ENCODE results near the gene CMTM7. TPM values are rescaled to one million over a fixed set of nuclear protein-coding genes. Genes with fewer than 3 reads are reported as not detected.

The CMTM7 gene
- total and polyA plus RNA-seq, 2 of the 8 experiments (the other 6 are each of a cell fraction or from before 2014, with no cell fraction given): 33.3 to 65.8 TPM

- peaks cover 0 to 3% (median 0%) of the 10 kb centered on the region in 4 experiments; a peak in 2 of 8 replicates for H3K36me3 ChIP-seq (ENCODE audit: control insufficient read depth in 2 of 4, insufficient read depth in 4 of 4, low read length in 3 of 4)
- H3K79me1 ChIP-seq (ENCODE audit: low read depth, low read length): no peaks in the 10 kb centered on the region
- no peaks in the 10 kb centered on the region for H3K79me2 ChIP-seq (ENCODE audit: control insufficient read depth in 1 of 2, insufficient read depth in 2 of 2, low read length in 2 of 2)
- 98% methylated on average over 5 of the region's 5 CpGs; no CpG with 5 or more reads in 1 of the 2 experiments for WGBS, 2 experiments (ENCODE audit: extremely low coverage in 1 of 2, insufficient coverage in 1 of 2, insufficient read length in 1 of 2, insufficient replicate concordance in 2 of 2, low coverage in 1 of 2, low lambda C conversion rate in 2 of 2, missing lambda C conversion rate in 1 of 2)
- no peak overlapping the region for H3K23ac ChIP-seq (ENCODE audit: insufficient read length)
- H3K18ac ChIP-seq (ENCODE audit: extremely low read depth, low read length): peak overlapping the region; percentile 96
- peaks cover 11 to 21% (median 16%) of the 10 kb centered on the region in 4 experiments for H3K4me1 ChIP-seq (replicated peaks in 1 of 4; ENCODE audit: control insufficient read depth in 3 of 4, insufficient read depth in 4 of 4, low read length in 3 of 4)
- no peak for DNase-seq (ENCODE audit: low read depth in 1 of 2, low spot score in 2 of 2)
- peak overlapping the region; percentile 7 for H2BK120ac ChIP-seq (replicated peaks; ENCODE audit: low read depth, low read length)
- no peak overlapping the region for H2AFZ ChIP-seq (ENCODE audit: low read length)
- no peaks in the 10 kb centered on the region; the same call in 1 of the 2 replicates for H3K23me2 ChIP-seq (ENCODE audit: low read depth, low read length)
- H3K9ac ChIP-seq (replicated peaks in 1 of 4; ENCODE audit: extremely low read depth in 1 of 4, low read depth in 3 of 4, low read length in 3 of 4): no peak overlapping the region; a peak in 2 of 7 replicates
- H3K27me3 ChIP-seq (replicated peaks in 1 of 4; ENCODE audit: control insufficient read depth in 3 of 4, extremely low read depth in 1 of 4, insufficient read depth in 3 of 4, low read length in 3 of 4): no peaks in the 10 kb centered on the region
- no peaks in the 10 kb centered on the region for H4K20me1 ChIP-seq (replicated peaks in 1 of 2; ENCODE audit: control insufficient read depth in 1 of 2, insufficient read depth in 2 of 2, low read length in 2 of 2)
- peak overlapping the region; percentile 90; the same call in 1 of the 2 replicates for H2AK5ac ChIP-seq (ENCODE audit: low read depth, low read length)
- peak overlapping the region in 1 of 2 experiments; percentile 38; a peak in 3 of 4 replicates for H3K4me2 ChIP-seq (ENCODE audit: insufficient read depth in 1 of 2, low read depth in 2 of 2, low read length in 2 of 2)
- H3K4ac ChIP-seq (replicated peaks; ENCODE audit: insufficient read length, low read depth, low read length): peak overlapping the region; percentile 28
- peak overlapping the region; percentile 62 for H3K27ac ChIP-seq (ENCODE audit: low read depth, low read length)
- no peaks in the 10 kb centered on the region for H3K9me3 ChIP-seq (ENCODE audit: insufficient read depth in 2 of 2, low read depth in 1 of 2, low read length in 1 of 2)
- ChIA-PET CTCF (ENCODE audit: partially characterized antibody) (interaction anchor here (1.2 to 2.6 kb wide), 6 partner anchors 10 to 163 kb away, joined by 3 to 19 read pairs (median 5); no protein-coding TSS in a partner anchor), POLR2A (ENCODE audit: partially characterized antibody) (interaction anchor here (0.9 to 2.0 kb wide), 3 partner anchors 10 to 110 kb away, joined by 3 to 6 read pairs (median 5); no protein-coding TSS in a partner anchor)
- no peak overlapping the region for H3K4me3 ChIP-seq (ENCODE audit: extremely low read depth in 1 of 4, insufficient read depth in 2 of 4, low read depth in 3 of 4, low read length in 4 of 4)
- peak overlapping the region; percentile 2 for H4K5ac ChIP-seq (ENCODE audit: insufficient read length, low read depth, low read length)
- H2BK20ac ChIP-seq (ENCODE audit: low read length): peak overlapping the region; percentile 86
- peak overlapping the region; percentile 97 for H2BK12ac ChIP-seq (ENCODE audit: low read depth, low read length)
- peak overlapping the region; percentile 72; the same call in 1 of the 2 replicates for H2BK15ac ChIP-seq (ENCODE audit: low read length)
- no peak overlapping the region for H3K56ac ChIP-seq (replicated peaks; ENCODE audit: insufficient read length, low read depth, low read length)
- H3K14ac ChIP-seq (ENCODE audit: insufficient read length): no peak overlapping the region
- TF ChIP-seq NANOG (IDR thresholded peaks at IDR 0.05; ENCODE audit: insufficient read depth, low read depth, low read length, poor library complexity, severe bottlenecking) (no peak), JUND (IDR thresholded peaks at IDR 0.05; ENCODE audit: low read length) (no peak), SIX5 (IDR thresholded peaks at IDR 0.05; ENCODE audit: low read depth, low read length) (no peak), POU5F1 (IDR thresholded peaks at IDR 0.05; ENCODE audit: low read depth, low read length) (no peak), CTCF (IDR thresholded peaks at IDR 0.05; ENCODE audit: control extremely low read depth in 1 of 3, insufficient read depth in 1 of 3, low read depth in 1 of 3, low read length in 3 of 3) (no peak), RNF2 (IDR thresholded peaks at IDR 0.05; ENCODE audit: borderline replicate concordance, low read depth, low read length, missing control alignments, poor library complexity, severe bottlenecking) (no peak), KDM1A (IDR thresholded peaks at IDR 0.05; ENCODE audit: borderline replicate concordance, low read length) (no peak), ASH2L (IDR thresholded peaks at IDR 0.05; ENCODE audit: low read length) (no peak), CHD2 (IDR thresholded peaks at IDR 0.05; ENCODE audit: low read length) (no peak), HDAC2 (IDR thresholded peaks at IDR 0.05; ENCODE audit: borderline replicate concordance in 1 of 2, low read depth in 2 of 2, low read length in 2 of 2) (no peak)
- H2BK5ac ChIP-seq (ENCODE audit: low read depth, low read length): peak overlapping the region; percentile 85; the same call in 1 of the 2 replicates
- peak overlapping the region; percentile 63 for H4K91ac ChIP-seq (replicated peaks; ENCODE audit: insufficient read length, low read length)
- FAIRE-seq: no peak
- H4K8ac ChIP-seq (ENCODE audit: extremely low read depth, insufficient read depth, low read length): no peak overlapping the region
Measured at GRCh38 chr3:32459450-32459849, 67.8 kb downstream of the CMTM7 start.
